RWPE1 (cell line): ENCODE data around the gene FAHD1.

Source experiments
- CTCF ChIA-PET: fragments of 350-600 bp; sonication (Branson Sonifier 250); formaldehyde crosslinking; extraction: SDS; loops from one replicate; lab custom pipeline; 2021; lab: Yijun Ruan, JAX
- POLR2A ChIA-PET: fragments of 400-600 bp; formaldehyde crosslinking; extraction: SDS; loops from one replicate; lab custom pipeline; 2020; ENCODE audit warnings: antibody characterized with exemption; ENCODE audit not compliant: low non-redundant PET; lab: Yijun Ruan, JAX
- DNase-seq: peaks from one replicate; pipeline ENCODE4 v3.0.0; 2012; ENCODE audit warnings: low spot score
- H3K27ac ChIP-seq: fragments of 450-650 bp; 2 replicates; pipeline ENCODE4 v1.5.1; 2017
- TF ChIP-seq, protein P1 (sequence below): fragments of 450-650 bp; conservative IDR thresholded peaks from 2 replicates; pipeline ENCODE4 v1.5.1; 2017; ENCODE audit warnings: low read depth, mild to moderate bottlenecking

Gene FAHD1

DNA sequence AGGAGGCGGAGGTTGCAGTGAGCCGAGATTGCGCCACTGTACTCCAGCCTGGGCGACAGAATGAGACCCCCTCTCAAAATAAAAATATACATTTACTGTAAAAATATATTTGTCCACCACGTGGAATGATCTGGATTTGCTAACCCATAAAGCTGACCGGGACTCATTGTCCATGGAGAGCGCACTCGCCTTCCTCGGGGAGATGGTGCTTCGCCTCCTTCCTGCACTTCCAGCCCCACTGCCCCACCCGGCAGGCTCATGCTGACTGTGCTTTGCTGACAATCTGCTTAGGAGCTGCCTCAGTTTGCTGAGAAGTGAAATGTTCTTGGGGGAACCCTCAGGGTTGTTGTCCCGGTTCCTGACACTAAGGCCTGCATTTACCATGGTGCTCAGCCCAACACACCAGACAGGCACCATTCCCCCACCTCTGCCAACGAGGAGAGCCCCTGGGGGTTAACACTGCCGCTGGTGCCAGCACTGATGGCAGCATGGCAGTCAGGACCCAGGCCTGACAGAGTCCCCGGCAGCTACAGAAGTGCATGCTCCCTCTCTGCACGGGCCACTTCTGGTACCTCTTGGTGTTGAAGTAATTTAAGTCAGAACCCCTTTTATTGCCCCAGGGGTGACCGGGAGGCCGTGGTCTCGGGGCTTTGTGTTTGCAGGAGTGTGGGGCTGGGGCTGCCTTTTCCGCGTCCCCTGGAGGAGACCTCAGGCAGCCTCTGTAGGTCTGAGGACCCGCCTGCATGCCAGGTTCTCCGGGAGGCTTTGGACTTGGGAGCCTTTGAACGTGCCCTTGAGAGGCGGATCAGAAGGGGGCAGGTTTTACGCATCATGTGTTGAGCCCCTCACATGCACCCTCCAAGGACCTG lies 41.8 kb upstream of the FAHD1 start:
- TF ChIP-seq, protein P1, sequence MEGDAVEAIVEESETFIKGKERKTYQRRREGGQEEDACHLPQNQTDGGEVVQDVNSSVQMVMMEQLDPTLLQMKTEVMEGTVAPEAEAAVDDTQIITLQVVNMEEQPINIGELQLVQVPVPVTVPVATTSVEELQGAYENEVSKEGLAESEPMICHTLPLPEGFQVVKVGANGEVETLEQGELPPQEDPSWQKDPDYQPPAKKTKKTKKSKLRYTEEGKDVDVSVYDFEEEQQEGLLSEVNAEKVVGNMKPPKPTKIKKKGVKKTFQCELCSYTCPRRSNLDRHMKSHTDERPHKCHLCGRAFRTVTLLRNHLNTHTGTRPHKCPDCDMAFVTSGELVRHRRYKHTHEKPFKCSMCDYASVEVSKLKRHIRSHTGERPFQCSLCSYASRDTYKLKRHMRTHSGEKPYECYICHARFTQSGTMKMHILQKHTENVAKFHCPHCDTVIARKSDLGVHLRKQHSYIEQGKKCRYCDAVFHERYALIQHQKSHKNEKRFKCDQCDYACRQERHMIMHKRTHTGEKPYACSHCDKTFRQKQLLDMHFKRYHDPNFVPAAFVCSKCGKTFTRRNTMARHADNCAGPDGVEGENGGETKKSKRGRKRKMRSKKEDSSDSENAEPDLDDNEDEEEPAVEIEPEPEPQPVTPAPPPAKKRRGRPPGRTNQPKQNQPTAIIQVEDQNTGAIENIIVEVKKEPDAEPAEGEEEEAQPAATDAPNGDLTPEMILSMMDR = no peak
- peak overlapping the region; percentile 92 for H3K27ac ChIP-seq
- ChIA-PET CTCF (no interaction called here), POLR2A (interaction anchor here (0.6 to 1.1 kb wide), 2 partner anchors 11 to 14 kb away, joined by 4 to 5 read pairs; no protein-coding TSS in a partner anchor)
- no peak for DNase-seq

DNA sequence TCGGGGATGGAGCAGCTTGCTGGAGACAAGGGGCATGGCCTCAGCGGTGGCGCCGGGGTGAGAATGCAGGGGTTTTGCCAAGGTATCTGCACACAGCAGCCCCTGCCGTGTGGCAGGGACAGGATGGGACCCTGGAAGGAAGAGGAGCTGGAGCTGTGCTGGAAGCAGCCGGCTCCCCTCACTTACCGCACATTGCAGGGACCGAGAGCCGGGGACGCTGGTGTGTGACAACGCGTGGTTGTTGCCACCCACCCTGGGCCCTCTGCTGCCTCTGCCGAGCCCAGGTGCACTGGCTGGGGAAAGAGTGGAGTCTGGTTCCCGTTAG lies 41.2 kb upstream of the FAHD1 start:
- ChIA-PET CTCF (no interaction called here), POLR2A (no interaction called here)
- H3K27ac ChIP-seq = peak overlapping the region; percentile 92
- no peak for DNase-seq
- TF ChIP-seq, protein P1 = no peak

DNA sequence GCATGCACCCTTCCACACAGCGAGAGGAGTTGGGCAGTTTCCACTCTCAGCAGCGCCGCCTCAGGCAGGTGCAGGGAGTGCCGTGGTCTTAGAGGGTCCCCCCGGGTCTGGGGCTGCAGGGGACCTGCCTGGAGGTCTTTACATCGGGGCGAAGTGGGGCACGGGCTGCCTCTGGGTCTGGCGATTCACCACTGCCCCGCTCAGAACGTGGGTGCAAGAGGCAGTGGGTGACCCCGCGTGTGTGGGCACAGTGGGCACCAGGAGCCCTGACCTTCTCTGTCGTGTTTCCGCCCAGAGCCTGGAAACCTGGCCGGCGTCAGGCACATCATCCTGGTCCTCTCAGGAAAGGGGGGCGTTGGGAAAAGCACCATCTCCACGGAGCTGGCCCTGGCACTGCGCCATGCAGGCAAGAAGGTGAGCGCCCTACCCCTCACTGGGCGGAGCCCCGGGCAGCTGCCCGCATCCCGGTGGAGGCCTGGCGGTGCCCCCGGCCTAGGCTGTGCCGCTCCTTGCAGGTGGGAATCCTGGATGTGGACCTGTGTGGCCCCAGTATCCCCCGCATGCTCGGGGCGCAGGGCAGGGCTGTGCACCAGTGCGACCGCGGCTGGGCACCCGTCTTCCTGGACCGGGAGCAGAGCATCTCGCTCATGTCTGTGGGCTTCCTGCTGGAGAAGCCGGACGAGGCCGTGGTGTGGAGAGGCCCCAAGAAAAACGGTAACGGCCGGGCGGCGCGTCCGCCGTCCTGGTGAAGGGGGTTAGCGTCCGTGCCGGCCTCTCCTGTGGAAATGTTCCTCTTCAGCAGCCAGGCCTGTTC lies 40.6 kb upstream of the FAHD1 start:
- H3K27ac ChIP-seq = no peak overlapping the region
- ChIA-PET POLR2A (no interaction called here), CTCF (interaction anchor here (0.6 kb wide), 1 partner anchor 95 kb away, joined by 3 read pairs; no protein-coding TSS in a partner anchor)
- TF ChIP-seq, protein P1 = no peak
- DNase-seq = no peak

DNA sequence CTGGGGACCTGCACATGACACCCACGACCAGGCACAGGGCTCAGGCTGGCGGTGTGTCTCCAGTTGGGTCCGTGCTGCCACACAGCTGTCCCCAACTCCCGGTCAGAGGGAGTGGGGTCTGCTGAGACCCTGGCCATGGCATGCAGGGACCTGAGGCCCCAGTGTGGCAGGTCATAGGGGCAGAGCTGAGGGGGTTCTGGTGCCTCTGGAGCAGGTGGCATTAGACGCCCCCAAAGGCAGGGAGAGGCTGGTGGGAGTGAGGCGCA lies 40.0 kb upstream of the FAHD1 start:
- POLR2A ChIA-PET = no interaction called here
- DNase-seq = no peak
- no peak overlapping the region for H3K27ac ChIP-seq
- TF ChIP-seq, protein P1 = no peak
- CTCF ChIA-PET = interaction anchor here (0.6 kb wide), 1 partner anchor 96 kb away, joined by 3 read pairs; no protein-coding TSS in a partner anchor

DNA sequence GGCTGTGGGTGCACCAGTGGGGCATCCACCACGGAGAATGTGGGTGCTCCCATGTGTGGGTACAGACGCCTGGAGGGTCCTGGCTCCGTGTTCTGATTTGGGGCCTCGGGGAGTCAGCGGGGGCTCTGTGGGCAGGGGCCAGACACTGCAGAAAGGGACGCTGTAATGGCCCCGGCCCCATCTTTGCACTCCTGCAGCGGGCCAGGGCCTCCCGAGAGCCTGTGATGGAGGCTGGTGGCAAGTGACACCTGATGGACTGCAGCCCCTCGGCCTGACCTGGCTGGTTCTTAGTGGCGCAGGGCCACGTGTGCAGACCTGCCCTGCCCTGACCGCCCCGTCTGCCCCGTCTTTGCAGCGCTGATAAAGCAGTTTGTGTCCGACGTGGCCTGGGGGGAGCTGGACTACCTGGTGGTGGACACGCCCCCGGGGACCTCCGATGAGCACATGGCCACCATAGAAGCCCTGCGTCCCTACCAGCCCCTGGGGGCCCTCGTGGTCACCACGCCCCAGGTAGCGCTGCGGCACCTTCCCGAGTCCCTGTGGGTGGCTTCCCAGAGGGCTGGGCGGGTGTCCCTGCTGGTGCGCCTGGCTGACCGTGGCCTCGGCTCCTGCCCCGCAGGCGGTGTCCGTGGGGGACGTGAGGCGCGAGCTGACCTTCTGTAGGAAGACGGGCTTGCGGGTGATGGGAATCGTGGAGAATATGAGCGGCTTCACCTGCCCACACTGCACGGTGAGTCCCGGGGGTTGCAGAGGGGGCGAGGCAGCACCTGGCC lies 39.5 kb upstream of the FAHD1 start:
- POLR2A ChIA-PET = no interaction called here
- peak overlapping the region; percentile 60; the same call in 1 of the 2 replicates for H3K27ac ChIP-seq
- TF ChIP-seq, protein P1 = no peak
- no peak for DNase-seq
- CTCF ChIA-PET = no interaction called here

DNA sequence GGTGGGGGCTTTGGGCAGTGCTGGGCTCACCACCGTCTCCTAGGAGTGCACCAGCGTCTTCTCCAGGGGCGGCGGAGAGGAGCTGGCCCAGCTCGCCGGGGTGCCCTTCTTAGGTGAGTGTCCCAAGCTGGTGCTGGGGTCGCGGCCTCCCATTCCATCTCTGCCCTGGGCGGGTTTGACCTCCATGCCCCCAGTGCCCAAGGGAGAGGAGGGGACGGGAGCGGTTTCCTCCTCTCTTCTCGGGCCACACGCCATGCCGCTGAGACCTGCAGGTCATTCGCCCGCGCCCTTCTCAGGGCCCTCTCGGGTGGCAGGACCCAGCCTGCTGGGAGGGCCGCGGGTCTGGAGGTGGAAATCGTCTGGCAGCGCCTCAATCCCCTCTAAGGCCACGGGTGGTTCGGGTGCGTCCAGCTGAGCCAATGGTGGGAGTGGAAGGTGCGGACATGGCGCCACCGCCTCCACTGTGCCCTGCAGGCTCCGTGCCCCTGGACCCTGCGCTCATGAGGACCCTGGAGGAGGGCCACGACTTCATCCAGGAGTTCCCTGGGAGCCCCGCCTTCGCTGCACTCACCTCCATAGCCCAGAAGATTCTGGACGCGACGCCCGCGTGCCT lies 38.8 kb upstream of the FAHD1 start:
- POLR2A ChIA-PET = no interaction called here
- CTCF ChIA-PET = no interaction called here
- TF ChIP-seq, protein P1 = no peak
- peak overlapping the region; percentile 60 for H3K27ac ChIP-seq
- DNase-seq = no peak
